HG02870 (cell line): Measurements from ENCODE around the gene NAA60.
"Not testable (repeated sequence)": the region's sequence is repeated elsewhere in the genome, so short reads cannot be mapped to it uniquely, and the experiment has no call there.

ENCODE experiments used
- ATAC-seq: cut with Tn5 transposase; IDR thresholded peaks from one replicate; pipeline ENCODE4 v1.9.1; 2021; ENCODE audit warnings: mild to moderate bottlenecking, moderate library complexity; ENCODE audit not compliant: unreplicated experiment

Gene NAA60

DNA sequence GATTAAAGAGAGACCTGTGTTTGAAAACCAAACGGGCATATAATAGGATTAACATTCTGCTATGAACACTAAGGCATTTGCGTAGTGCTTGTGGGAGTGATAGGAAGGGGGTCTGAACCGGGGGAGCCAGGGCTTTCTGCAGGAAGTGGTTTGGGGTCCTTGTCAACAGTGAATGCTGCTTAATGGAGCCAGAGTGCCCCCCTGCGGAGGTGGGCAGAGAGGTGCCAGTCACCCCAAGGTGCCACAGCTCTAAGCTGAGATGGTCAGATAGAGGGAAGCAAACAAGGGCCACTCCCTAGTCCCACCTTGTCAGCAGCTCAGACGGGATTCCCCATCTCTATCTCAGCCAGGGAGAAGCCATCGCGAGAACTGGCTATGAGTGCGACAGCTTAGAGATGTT lies 17.7 kb downstream of the NAA60 start:
- ATAC-seq, result no peak

DNA sequence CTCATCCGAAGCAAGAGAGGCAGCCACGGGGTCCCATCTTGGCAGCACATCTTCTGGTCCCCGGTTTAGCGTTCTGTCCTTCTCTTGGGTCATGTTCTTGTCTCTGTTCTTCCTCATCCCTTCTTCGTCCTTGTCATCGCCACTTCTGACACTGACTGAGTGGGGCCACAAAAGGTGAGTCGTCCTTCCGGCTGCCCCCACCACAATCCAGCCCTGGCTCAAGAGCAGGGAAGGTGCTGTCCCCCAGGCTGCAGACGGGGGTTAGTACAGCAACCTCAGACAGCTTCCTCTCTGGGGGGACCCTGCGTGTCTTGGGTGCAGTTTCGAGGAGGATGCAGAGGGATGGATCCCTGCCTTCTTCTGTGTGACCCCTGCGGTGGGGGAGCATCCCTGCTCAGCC lies 21.8 kb downstream of the NAA60 start:
- ATAC-seq, result no peak

DNA sequence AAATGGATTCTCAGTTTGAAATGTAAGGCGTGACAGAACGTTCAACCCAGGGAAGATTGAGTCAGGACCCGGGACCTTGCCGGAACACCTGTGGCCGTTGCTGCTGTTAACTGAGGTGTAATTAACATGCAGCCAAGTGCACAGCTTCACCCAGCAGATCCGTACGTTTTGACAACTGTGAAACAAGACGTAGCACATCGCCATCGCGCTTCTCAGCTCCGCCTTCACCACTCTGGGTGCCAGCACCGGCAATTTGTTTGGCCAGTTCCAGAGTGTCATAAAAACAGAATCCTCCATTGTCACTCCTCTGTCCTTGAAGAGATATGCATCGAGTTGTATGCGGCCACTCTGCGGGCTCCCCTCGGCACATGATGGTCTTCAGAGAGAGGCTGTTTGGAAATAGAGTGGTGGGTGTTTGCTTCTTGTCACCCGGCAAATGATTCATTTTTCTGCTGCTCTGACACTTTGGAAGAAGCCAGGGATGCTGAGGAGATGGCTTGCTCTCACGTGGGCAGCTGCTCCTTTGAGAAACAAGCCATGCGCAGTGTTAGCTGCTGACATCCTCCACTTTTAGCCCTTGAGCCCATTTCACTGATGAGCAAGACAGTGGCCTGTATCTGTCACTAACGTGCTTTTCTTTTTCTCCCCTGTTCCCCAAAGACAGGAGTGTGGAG lies 22.6 kb downstream of the NAA60 start:
- ATAC-seq, result no peak

- ATAC-seq, result no peak
Observed at GRCh38 chr16:3467182-3467581, 23.7 kb downstream of the NAA60 start.

- ATAC-seq, result no peak
Observed at GRCh38 chr16:3467921-3468320, 24.4 kb downstream of the NAA60 start.

GRCh38 chr16:3468501-3468900 lies 25.0 kb downstream of the NAA60 start:
- ATAC-seq, result no peak

DNA sequence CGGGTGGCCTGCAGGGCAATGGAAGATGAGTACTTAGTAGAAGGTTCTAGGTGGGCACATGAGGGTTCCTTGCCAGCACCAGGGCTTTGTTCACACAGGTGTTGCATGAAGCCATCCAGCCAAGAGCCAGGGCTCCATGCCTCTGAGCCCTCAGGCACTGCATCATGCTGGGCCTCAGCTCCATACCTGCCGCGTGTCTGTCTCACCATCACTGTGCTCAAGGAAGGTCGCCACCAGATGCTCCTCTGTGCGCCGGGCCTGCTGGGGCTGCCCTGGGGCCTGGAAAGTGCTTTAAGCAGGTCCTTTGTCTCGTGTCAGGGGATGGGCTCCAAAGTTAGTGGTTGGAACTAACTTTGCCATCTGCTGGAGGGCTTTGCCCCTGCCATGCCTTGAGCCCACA lies 26.3 kb downstream of the NAA60 start:
- no peak for ATAC-seq

GRCh38 chr16:3470723-3471122 lies 27.2 kb downstream of the NAA60 start:
- no peak for ATAC-seq

DNA sequence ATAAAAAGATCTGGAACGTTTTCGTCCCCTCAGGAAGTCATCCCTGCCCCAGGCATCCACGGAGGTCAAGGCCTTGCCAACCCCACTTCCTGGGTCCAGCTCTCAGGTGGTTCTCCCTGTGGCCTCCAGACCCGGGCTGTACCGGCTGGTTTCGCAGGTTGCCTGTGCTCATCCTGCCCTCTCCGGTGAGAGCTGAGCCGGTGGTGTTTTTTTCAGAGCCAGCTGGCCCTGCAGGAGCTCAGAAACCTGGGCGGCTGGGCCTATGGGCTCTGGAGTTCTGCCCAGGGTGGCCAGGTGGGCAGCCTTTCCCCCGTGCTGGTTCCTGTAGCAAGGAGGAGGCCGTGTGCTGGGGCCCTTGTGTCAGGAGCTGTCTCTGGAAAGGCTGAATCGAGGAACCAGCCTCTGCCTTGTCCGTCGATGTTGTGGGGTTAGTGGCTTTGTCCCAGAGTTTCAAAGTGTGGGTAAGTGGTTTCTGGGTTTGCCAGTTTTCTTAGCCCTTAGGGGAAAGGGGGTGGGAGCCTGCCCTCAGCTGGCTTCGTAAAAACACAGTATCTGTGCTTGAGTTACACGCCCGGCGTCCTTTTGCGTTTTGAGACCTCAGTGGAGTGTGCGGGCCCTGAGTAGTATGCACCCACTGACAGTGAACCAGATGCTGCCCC lies 28.2 kb downstream of the NAA60 start:
- no peak for ATAC-seq

- no peak for ATAC-seq
Observed at GRCh38 chr16:3472878-3473595, 29.6 kb downstream of the NAA60 start.

- ATAC-seq, result not testable (repeated sequence)
Observed at GRCh38 chr16:3473596-3473943, 30.1 kb downstream of the NAA60 start.

DNA sequence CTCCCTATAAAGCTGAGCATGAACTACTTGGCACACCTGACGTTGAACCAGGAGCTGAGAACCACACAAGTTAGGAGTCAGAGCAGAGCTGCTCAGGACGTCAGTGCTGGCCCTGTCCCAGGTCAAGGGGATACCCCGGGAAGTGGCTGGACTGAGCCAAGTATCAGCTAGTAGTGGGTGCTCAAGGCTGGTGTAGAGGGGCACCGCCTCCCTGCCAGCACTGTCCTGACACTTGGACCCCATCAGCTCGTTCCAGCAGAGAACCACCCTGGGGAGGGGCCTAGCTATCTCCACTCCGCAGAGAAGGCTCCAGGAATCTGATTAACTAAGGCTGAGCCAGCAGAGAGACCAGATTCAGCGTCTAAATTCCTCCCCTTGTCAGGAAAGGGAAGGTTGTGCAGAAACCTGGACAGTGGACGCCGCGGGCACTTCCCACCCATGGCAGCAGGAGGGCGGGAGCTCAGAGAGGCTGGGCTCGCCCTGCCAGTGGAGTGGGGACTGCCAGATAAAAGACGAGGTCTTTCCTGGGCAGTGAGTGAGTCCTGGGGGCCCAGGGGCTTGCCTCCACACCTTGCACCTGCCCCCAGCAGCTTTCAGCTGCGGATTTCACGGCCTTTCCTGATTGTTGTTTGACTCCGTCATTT lies 30.8 kb downstream of the NAA60 start:
- ATAC-seq, result no peak

GRCh38 chr16:3474870-3475269 lies 31.4 kb downstream of the NAA60 start:
- not testable (repeated sequence) for ATAC-seq

GRCh38 chr16:3475604-3476375 lies 32.3 kb downstream of the NAA60 start:
- no peak for ATAC-seq

DNA sequence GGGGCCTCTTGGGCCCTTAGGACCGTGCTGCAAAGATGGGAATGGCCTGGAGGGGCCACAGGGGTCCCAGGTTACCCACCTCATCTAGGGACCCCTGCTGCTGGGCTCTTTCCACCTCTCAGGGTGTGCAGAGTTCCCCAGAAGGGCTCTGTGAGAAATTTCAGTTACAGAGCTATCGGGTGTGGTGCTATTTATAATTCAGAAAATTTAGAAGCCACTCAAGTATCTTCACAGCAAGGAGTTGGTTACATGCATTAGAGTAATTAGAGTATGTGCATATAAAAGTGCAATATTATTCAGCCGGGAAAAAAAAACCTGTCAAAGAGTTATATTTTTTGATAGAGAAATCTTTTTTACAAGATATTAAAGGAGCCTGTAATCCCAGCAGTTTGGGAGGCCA lies 32.9 kb downstream of the NAA60 start:
- no peak for ATAC-seq

GRCh38 chr16:3478242-3478925 lies 34.9 kb downstream of the NAA60 start:
- no peak for ATAC-seq

DNA sequence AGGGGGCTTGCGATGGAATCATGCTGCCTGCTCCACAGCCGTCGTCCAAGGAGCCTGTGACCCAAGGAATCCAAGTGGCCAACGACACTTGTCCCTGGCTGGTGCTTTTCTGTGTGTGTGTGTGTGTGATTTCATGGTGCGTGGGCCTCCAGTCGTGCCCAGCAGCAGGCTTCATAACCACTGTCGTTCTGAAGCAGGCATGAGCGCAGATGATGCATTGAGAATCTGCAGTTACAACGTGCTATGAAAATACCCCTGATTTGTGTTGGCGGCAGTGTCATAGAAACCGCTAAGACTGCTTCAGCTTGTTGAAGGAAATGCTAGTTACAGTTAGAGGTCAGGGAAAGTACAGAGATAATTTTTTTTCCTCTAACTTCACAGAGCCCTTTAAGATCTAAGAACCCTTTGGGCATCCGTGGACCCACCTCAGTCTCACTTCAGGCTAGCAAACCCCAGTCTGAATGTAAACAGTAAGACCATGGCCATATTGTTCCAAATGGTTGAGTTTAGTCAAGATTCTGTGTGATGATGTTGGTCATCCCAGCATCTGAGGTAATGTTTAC lies 36.3 kb downstream of the NAA60 start:
- no peak for ATAC-seq

- ATAC-seq, result no peak
Observed at GRCh38 chr16:3480901-3481695, 37.6 kb downstream of the NAA60 start.
